Measurements from ENCODE around the gene NCR3LG1. TPM values are rescaled to one million over a fixed set of nuclear protein-coding genes. Genes with fewer than 3 reads are reported as not detected.

NCR3LG1 gene
- total RNA-seq (2014; rRNA removed; shearing (Covaris generic)): 1.5 and 1.8 TPM in 2 replicates

GRCh38 chr11:17351510-17352176 is at the start of gene NCR3LG1:
Gene NCR3LG1 (plus strand): TSS chr11:17351800. CDS start chr11:17351970, 170 bp downstream.
- in situ Hi-C loops (cut with HindIII; ENCODE audit: low sequenced_read_pairs): no loop called here
- peak; percentile 71 for DNase-seq (ENCODE audit: low spot score)

- DNase-seq (ENCODE audit: low spot score): no peak
- in situ Hi-C loops (cut with HindIII; ENCODE audit: low sequenced_read_pairs): no loop called here
These were observed 38.0 kb upstream of the NCR3LG1 start for GRCh38 chr11:17313349-17314231.

- in situ Hi-C loops (cut with HindIII; ENCODE audit: low sequenced_read_pairs): no loop called here
These were observed 37.4 kb upstream of the NCR3LG1 start for GRCh38 chr11:17314232-17314547.

GRCh38 chr11:17314904-17315426 is 36.6 kb upstream of the NCR3LG1 start:
- in situ Hi-C loops (cut with HindIII; ENCODE audit: low sequenced_read_pairs): no loop called here
- no peak for DNase-seq (ENCODE audit: low spot score)

More at GRCh38 chr11:17314232-17314547, 37.4 kb upstream of the NCR3LG1 start:
- DNase-seq (ENCODE audit: low spot score): no peak

GRCh38 chr11:17328871-17329494 is 22.6 kb upstream of the NCR3LG1 start:
- in situ Hi-C loops (cut with HindIII; ENCODE audit: low sequenced_read_pairs): no loop called here
- peak; percentile 83 for DNase-seq (ENCODE audit: low spot score)

GRCh38 chr11:17331669-17332068 is 19.9 kb upstream of the NCR3LG1 start:
- in situ Hi-C loops (cut with HindIII; ENCODE audit: low sequenced_read_pairs): no loop called here
- DNase-seq (ENCODE audit: low spot score): no peak

- in situ Hi-C loops (cut with HindIII; ENCODE audit: low sequenced_read_pairs): no loop called here
- DNase-seq (ENCODE audit: low spot score): no peak
These were observed 17.6 kb upstream of the NCR3LG1 start for GRCh38 chr11:17333799-17334586.

GRCh38 chr11:17343257-17343656 is 8.3 kb upstream of the NCR3LG1 start:
- no peak for DNase-seq (ENCODE audit: low spot score)
- in situ Hi-C loops (cut with HindIII; ENCODE audit: low sequenced_read_pairs): no loop called here

- in situ Hi-C loops (cut with HindIII; ENCODE audit: low sequenced_read_pairs): no loop called here
- DNase-seq (ENCODE audit: low spot score): no peak
These were observed 7.7 kb upstream of the NCR3LG1 start for GRCh38 chr11:17343907-17344306.

GRCh38 chr11:17347676-17348075 is 3.9 kb upstream of the NCR3LG1 start:
- no peak for DNase-seq (ENCODE audit: low spot score)
- in situ Hi-C loops (cut with HindIII; ENCODE audit: low sequenced_read_pairs): no loop called here

GRCh38 chr11:17350455-17351171 is 987 bp upstream of the NCR3LG1 start:
- peak; percentile 38 for DNase-seq (ENCODE audit: low spot score)
- in situ Hi-C loops (cut with HindIII; ENCODE audit: low sequenced_read_pairs): no loop called here

GRCh38 chr11:17351172-17351509 is 459 bp upstream of the NCR3LG1 start:
- no peak for DNase-seq (ENCODE audit: low spot score)
- in situ Hi-C loops (cut with HindIII; ENCODE audit: low sequenced_read_pairs): no loop called here

GRCh38 chr11:17352950-17353820 is 1.6 kb downstream of the NCR3LG1 start:
- in situ Hi-C loops (cut with HindIII; ENCODE audit: low sequenced_read_pairs): no loop called here
- DNase-seq (ENCODE audit: low spot score): peak; percentile 86

- no peak for DNase-seq (ENCODE audit: low spot score)
- in situ Hi-C loops (cut with HindIII; ENCODE audit: low sequenced_read_pairs): no loop called here
These were observed 2.4 kb downstream of the NCR3LG1 start for GRCh38 chr11:17353821-17354600.

- in situ Hi-C loops (cut with HindIII; ENCODE audit: low sequenced_read_pairs): no loop called here
- peak; percentile 91 for DNase-seq (ENCODE audit: low spot score)
These were observed 3.0 kb downstream of the NCR3LG1 start for GRCh38 chr11:17354601-17354991.

- no peak for DNase-seq (ENCODE audit: low spot score)
- in situ Hi-C loops (cut with HindIII; ENCODE audit: low sequenced_read_pairs): no loop called here
These were observed 14.9 kb downstream of the NCR3LG1 start for GRCh38 chr11:17366495-17366894.

GRCh38 chr11:17368551-17368950 is 17.0 kb downstream of the NCR3LG1 start:
- in situ Hi-C loops (cut with HindIII; ENCODE audit: low sequenced_read_pairs): no loop called here
- DNase-seq (ENCODE audit: low spot score): no peak
